ENCODE results near the gene DLD. TPM values are rescaled to one million over a fixed set of nuclear protein-coding genes. Genes with fewer than 3 reads are reported as not detected.

Gene DLD
- total RNA-seq, 1 donor from 2014 or later, result 59.8 TPM

DNA sequence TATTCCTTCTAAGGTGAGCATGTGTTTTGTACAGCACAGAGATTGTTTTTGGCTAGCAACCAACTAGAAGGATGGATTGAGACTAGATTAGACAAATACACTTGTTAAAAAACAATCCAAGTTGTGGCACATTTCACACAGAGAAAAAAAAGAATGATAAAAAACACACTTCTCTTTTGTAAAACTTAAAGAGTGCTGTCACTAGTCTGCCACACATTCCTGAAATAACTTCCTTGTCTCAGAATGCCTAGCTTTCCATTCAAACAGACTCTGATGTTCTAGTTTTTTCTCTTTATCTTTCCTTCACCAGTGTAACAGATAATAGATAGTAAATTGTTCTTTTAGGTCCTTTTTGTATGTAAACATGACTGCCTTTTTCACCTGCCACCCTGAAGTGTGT, 11.4 kb downstream of the DLD start:
- TF ChIP-seq, protein P1, sequence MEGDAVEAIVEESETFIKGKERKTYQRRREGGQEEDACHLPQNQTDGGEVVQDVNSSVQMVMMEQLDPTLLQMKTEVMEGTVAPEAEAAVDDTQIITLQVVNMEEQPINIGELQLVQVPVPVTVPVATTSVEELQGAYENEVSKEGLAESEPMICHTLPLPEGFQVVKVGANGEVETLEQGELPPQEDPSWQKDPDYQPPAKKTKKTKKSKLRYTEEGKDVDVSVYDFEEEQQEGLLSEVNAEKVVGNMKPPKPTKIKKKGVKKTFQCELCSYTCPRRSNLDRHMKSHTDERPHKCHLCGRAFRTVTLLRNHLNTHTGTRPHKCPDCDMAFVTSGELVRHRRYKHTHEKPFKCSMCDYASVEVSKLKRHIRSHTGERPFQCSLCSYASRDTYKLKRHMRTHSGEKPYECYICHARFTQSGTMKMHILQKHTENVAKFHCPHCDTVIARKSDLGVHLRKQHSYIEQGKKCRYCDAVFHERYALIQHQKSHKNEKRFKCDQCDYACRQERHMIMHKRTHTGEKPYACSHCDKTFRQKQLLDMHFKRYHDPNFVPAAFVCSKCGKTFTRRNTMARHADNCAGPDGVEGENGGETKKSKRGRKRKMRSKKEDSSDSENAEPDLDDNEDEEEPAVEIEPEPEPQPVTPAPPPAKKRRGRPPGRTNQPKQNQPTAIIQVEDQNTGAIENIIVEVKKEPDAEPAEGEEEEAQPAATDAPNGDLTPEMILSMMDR (IDR thresholded peaks at IDR 0.05), result no peak
- Mint-ChIP-seq H3K27ac (ENCODE audit: unreplicated experiment) (peak overlapping the region; percentile 82), H3K36me3 (ENCODE audit: unreplicated experiment) (peaks cover 37% of the 10 kb centered on the region), H3K27me3 (ENCODE audit: unreplicated experiment) (no peaks in the 10 kb centered on the region), H3K4me1 (ENCODE audit: unreplicated experiment) (peaks cover 22% of the 10 kb centered on the region), H3K4me3 (ENCODE audit: unreplicated experiment) (no peak overlapping the region), H3K9me3 (ENCODE audit: unreplicated experiment) (no peaks in the 10 kb centered on the region)
- no peak for DNase-seq (ENCODE audit: extremely low spot score, unreplicated experiment)

DNA sequence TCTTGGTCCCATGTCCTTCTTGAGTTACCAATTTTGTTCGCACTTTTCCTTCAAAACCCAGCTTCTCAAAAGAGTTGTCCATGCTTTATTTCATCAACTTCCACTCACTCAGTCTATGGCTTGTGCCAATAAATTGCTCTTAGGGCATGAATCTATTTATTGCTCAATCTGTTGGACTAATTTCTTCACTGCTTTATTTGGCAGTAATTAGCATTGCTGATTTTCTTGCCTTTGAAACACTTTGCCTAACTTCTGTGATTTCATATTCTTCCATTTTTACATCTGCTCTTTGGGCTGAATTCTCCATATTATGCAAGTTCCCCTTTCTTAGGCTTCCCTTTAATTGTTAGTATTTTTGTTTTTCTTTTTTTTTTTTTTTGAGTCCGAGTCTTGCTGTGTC, 16.8 kb downstream of the DLD start:
- peaks cover 1% of the 10 kb centered on the region for H3K4me1 Mint-ChIP-seq (ENCODE audit: unreplicated experiment)
- H3K4me3 Mint-ChIP-seq (ENCODE audit: unreplicated experiment), result no peak overlapping the region
- TF ChIP-seq, protein P1 (IDR thresholded peaks at IDR 0.05), result no peak
- peaks cover 4% of the 10 kb centered on the region for H3K9me3 Mint-ChIP-seq (ENCODE audit: unreplicated experiment)
- no peaks in the 10 kb centered on the region for H3K27me3 Mint-ChIP-seq (ENCODE audit: unreplicated experiment)
- H3K36me3 Mint-ChIP-seq (ENCODE audit: unreplicated experiment), result peaks cover 74% of the 10 kb centered on the region
- no peak for DNase-seq (ENCODE audit: extremely low spot score, unreplicated experiment)
- H3K27ac Mint-ChIP-seq (ENCODE audit: unreplicated experiment), result no peak overlapping the region

DNA sequence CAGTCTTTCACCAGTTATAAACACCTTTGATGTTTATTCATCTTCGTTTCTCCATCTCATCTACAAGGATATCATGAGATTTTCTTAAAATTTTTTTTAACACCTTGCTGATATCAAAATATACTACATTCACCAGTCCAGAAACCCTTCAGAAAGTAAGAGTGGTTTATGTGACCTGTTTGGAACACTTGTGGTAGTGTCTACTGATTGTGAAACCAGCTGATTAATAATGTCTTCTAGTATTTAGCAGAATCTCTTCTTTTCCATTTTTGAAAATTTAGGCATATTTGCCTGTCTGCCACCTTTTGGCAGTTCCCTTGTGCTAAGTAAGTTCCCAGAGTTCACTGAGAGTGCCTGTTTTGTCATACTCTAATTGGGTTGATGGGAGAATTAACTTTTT, 18.5 kb downstream of the DLD start:
- H3K27ac Mint-ChIP-seq (ENCODE audit: unreplicated experiment), result no peak overlapping the region
- peaks cover 4% of the 10 kb centered on the region for H3K9me3 Mint-ChIP-seq (ENCODE audit: unreplicated experiment)
- peaks cover 75% of the 10 kb centered on the region for H3K36me3 Mint-ChIP-seq (ENCODE audit: unreplicated experiment)
- peaks cover 3% of the 10 kb centered on the region for H3K4me1 Mint-ChIP-seq (ENCODE audit: unreplicated experiment)
- H3K4me3 Mint-ChIP-seq (ENCODE audit: unreplicated experiment), result no peak overlapping the region
- TF ChIP-seq, protein P1 (IDR thresholded peaks at IDR 0.05), result no peak
- no peak for DNase-seq (ENCODE audit: extremely low spot score, unreplicated experiment)
- no peaks in the 10 kb centered on the region for H3K27me3 Mint-ChIP-seq (ENCODE audit: unreplicated experiment)

DNA sequence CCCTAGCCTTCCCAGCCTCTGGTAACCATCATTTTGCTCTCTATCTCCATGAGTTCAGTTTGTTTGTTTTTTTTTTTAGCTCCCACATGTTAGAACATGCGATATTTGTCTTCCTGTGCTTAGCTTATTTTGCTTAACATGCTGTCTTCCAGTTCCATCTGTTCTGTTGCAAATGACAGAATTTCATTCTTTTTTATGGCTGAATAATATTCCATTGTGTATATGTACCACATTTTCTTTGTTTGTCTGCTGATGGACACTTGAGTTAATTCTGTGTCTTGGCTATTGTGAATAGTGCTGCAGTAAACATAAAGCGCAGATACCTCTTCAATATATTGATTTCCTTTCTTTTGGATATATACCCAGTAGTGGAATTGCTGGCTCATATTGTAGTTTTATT, 21.0 kb downstream of the DLD start:
- Mint-ChIP-seq H3K4me1 (ENCODE audit: unreplicated experiment) (peaks cover 5% of the 10 kb centered on the region), H3K36me3 (ENCODE audit: unreplicated experiment) (peaks cover 74% of the 10 kb centered on the region), H3K4me3 (ENCODE audit: unreplicated experiment) (no peak overlapping the region), H3K9me3 (ENCODE audit: unreplicated experiment) (peaks cover 4% of the 10 kb centered on the region), H3K27me3 (ENCODE audit: unreplicated experiment) (no peaks in the 10 kb centered on the region), H3K27ac (ENCODE audit: unreplicated experiment) (no peak overlapping the region)
- no peak for DNase-seq (ENCODE audit: extremely low spot score, unreplicated experiment)
- TF ChIP-seq, protein P1 (IDR thresholded peaks at IDR 0.05), result no peak

DNA sequence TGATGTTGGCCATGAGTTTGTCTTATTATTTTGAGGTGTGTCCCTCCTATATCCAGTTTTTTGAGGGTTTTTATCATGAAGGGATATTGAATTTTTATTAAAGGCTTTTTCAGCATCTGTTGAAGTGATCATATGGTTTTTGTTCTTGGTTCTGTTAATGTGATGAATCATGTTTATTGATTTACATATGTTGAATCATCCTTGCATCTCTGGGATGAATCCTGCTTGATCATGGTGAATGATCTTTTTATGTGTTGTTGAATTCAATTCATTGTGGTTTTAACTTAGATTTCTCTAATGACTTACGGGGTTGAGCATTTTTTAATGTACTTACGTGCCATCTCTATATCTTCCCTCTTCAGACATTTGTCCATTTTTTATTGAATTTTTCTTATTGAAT, 22.9 kb downstream of the DLD start:
- TF ChIP-seq, protein P1 (IDR thresholded peaks at IDR 0.05), result no peak
- Mint-ChIP-seq H3K36me3 (ENCODE audit: unreplicated experiment) (peaks cover 76% of the 10 kb centered on the region), H3K27me3 (ENCODE audit: unreplicated experiment) (no peaks in the 10 kb centered on the region), H3K27ac (ENCODE audit: unreplicated experiment) (peak overlapping the region; percentile 14), H3K4me3 (ENCODE audit: unreplicated experiment) (no peak overlapping the region), H3K9me3 (ENCODE audit: unreplicated experiment) (peaks cover 4% of the 10 kb centered on the region), H3K4me1 (ENCODE audit: unreplicated experiment) (peaks cover 5% of the 10 kb centered on the region)
- no peak for DNase-seq (ENCODE audit: extremely low spot score, unreplicated experiment)
